ENCODE measurements around the gene APOO.
A peak's percentile ranks its signal among the peaks of the same experiment; 100 is the strongest.
"Not testable (repeated sequence)": the region's sequence is repeated elsewhere in the genome, so short reads cannot be mapped to it uniquely, and the experiment has no call there.

APOO gene

DNA sequence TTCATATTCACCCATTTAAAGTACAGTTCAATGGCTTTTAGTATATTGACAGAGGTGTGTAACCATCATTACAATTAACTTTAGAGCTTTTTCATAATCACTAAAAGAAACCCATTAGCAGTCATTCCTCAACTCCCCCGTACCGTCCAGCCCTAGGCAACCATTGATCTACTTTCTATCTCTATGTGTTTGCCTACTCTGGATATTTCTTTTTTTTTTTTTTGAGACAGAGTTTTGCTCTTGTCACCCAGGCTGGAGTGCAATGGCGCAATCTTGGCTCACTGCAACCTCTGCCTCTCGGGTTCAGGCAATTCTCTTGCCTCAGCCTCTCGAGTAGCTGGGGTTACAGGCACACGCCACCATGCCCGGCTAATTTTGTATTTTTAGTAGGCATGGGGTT is 48.5 kb downstream of the APOO start:
- not testable (repeated sequence) for DNase-seq (ENCODE audit: low spot score)

DNA sequence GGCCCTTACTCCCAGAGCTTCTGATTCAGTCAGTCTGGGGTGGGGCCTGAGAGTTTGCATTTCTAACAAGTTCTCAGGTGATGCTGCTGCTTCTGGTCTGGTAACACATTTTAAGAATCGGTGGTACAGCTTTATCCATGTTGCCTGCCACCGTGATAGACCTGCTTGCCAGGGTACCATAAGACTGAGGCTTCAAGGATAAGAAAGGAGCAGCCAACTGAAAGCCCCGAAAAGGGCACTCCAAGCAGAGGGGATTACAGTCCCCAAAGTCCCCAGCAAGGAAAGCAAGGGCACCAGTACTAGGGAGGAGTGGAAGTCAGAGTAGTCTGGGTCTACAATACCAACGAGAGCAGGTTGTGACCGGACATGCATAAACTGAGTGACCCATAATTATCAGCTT is 49.8 kb downstream of the APOO start:
- no peak for DNase-seq (ENCODE audit: low spot score)

DNA sequence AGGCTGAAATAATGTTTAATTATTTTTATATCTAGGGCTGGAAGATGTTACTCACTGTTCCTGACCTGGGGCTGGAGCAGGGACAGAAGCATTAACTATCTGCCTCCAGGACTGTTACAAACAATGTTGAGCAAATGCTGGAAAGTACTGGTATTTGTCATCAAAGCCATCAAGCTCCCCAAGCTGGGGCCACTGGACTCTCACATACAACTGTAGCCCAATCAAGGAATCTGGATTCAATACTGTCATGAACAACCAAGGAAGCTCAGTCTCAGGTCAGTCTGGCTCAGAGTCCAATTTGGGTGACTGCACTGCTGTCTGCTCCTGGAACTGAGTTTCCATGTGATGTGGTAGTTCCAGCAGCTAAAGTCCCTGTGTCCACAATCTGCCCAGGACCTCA is 50.4 kb downstream of the APOO start:
- DNase-seq (ENCODE audit: low spot score) = no peak

DNA sequence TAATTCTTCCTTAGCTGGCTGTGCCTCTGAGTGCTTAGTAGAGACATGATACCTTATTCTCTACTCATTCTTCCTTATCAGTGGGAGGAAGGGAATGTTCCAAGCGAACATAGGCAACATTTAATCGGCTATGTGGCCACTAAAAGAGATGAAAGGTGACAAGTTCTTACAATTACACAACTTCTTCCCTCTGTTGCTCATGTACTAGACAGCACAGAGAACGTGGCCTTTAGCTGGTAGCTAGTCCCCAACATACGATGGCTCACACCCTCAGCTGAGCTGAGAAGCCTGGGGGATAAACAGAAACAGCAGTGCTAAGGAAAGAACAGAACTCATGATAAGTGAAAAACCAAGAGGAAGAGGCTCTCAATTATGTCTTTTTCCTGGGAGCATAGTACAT is 52.2 kb downstream of the APOO start:
- DNase-seq (ENCODE audit: low spot score) = no peak

DNA sequence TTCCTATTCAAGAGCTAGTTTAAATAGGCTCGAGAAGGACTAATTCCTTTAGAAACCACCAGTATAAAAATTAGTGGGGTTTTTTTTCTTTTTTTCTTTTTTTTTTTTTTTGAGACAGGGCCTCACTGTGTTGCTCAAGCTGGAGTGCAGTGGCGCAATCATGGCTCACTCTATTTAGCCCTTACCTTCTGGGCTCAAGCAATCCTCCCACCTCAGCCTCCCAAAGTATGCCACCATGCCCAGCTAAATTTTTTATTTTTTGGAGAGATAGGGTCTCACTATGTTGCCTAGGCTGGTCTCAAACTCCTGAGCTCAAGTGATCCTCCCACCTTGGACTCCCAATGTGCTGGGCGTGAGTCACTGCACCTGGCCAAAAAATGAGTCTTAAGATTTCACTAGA is 52.8 kb downstream of the APOO start:
- DNase-seq (ENCODE audit: low spot score) = no peak

DNA sequence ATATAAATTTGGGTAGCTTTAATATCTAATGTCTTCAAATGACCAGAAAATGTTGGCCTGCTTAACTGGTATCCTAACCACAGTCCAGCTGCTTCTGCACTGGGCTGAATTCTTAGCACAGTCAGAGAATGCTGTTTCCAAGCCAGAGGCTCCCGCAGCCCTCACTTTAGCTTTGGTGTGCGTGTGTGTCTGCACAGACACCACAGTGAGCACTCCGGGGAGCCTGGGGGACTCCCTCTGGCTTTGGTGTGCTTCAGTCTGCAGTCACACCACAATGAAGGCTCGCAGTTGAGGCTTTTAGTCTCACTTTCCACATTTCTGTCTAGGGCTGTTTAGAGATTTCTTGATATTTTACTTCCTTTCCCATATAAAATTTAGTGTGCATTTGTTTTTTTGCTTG is 53.6 kb downstream of the APOO start:
- no peak for DNase-seq (ENCODE audit: low spot score)

DNA sequence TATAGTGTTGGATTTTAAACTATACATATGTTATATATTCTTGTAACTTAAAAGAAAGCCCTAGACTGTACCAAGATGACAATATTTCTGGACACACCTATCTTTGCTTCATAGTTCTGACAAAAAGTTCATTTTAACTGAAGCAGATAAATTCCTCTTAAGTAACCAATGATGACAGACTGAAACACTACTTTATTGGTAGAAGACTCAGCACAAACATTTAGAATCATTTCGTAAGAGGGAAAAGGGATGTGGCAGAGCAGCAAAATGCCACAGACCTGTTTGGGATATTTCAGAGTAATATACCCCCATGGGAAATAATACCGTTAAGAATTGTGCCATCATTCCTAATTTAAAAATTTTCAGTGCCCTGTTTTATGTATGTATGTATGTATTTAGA is 56.2 kb downstream of the APOO start:
- DNase-seq (ENCODE audit: low spot score) = no peak

DNA sequence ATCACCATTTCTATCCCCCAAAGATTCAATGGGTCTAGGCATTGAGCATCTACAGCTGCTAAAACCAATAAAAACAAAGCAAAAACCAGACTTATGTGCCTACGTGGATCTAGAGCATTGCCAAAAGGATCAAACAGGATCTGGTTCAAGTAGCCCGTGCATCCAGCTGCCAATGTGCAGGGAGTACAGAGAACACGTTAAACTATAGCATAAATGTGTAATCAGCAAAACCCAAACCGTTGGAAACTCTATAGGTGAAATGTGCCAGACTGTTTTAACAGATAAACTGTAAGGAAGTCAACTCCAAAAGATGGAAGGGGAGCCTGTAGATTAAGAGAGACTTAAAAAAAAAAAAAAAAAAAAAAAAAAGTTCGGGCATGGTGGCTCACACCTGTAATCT is 58.5 kb downstream of the APOO start:
- no peak for DNase-seq (ENCODE audit: low spot score)

DNA sequence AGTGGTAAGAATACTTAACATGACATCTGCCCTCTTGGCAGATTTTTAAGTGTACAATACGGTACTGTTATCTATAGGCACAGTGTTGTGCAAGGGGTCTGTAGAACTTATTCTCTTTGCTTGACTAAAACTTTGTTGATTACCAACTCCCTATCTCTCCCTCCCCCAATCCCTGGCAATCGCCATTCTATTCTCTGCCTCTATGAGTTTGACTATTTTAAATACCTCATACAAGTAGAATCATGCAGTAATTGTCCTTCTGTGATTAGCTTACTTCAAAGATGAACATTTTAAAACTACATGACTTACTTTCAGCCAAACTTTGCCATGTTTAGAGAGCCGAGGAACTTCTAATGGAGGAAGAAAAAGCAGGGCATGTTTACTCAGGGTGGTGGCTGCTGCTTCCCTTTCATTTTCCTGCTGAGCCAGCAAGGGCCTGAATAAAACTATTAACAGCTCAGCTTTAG is 62.4 kb downstream of the APOO start:
- no peak for DNase-seq (ENCODE audit: low spot score)

DNA sequence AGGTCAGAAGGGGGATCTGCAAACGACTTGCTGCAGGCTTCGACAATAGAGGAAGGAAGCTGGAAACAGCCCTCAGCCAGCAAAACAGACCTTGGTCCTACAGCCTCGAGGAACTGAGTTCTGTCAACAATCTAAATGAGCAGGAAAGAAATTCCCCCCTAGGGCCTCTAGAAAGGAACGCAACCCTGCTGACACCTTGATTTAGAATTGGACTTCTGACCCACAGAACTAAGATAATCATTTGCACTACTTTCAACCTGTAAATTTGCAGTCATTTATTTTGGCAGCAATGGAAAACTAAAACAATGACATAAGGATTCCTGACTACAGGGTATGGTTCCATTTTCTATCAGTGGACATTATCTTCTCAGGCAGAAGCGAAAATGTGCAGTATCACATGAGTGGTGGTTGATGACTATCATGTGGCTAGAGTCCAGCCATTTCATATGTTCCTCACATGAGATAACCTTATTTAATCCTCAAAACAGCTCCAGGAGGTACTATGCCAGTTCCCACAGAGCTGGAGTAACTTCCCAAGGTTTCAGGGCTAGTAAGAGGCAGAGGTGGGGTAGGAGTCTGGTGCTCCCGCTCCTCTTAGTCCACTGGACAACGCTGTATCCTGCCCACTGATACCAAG is 63.1 kb downstream of the APOO start:
- DNase-seq (ENCODE audit: low spot score) = no peak

DNA sequence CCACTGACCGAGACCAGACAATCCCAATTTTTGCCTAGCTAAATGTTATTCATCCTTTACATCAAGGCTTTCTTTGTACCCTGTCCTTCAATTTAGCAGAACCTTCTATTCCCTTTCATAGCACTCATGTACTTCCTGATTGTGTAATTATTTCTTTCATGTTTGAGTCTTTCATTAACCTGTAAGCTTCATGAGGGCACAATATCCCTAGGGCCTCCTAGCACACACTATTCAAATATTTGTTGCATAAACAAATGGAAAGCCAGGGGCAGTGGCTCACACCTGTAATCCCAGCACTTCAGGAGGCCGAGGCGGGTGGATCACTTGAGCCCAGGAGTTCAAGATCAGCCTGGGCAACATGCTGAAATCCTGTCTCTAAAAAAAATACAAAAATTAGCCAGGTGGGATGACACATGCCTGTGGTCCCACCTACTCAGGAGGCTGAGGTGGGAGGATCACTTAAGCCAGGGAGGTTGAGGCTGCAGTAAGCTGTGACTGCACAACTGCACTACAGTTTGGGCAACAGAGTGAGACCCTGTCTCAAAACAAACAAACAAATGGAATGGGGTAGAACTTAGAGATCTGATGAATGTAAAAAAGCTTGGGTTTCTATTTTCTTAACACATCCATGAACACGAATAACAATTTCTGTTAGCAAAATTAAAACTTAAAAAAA is 65.8 kb downstream of the APOO start:
- DNase-seq (ENCODE audit: low spot score) = no peak

DNA sequence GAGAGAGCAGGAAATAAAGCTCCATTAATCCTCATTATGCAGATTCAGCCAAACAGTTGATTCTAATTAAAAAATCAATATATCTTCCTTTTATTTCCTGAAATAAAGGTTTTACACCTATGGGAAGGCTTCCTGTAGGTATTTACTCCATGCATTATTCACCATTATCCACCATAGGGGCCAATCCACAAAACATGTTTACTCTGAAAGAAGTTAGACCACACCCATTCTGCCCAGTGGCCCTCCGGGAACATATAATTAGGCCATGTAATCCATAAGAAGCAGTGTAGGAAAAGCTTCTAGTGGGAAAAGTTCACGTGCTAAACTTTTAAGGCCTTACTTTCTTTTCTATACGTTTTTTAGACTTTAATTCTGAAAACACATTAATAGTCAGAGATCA is 67.1 kb downstream of the APOO start:
- no peak for DNase-seq (ENCODE audit: low spot score)

DNA sequence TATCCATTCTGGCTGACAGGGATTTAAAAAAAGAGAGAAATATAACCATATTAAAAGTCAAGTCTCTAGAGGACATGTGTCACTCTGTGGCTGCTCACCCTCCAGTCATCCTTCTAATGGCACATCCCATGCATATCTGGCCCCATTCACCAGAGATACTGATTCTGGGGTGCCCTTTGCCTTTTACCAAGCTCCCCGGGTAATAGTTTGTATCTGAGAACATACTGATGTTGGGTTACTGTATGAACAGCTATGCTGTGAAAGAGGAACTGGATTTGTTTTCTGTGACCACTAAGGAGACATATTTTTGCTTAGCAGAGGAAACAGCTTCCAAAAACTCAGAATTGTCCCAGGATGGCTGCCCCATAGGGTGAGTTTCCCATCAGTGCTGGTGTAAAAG is 68.8 kb downstream of the APOO start:
- DNase-seq (ENCODE audit: low spot score) = no peak

DNA sequence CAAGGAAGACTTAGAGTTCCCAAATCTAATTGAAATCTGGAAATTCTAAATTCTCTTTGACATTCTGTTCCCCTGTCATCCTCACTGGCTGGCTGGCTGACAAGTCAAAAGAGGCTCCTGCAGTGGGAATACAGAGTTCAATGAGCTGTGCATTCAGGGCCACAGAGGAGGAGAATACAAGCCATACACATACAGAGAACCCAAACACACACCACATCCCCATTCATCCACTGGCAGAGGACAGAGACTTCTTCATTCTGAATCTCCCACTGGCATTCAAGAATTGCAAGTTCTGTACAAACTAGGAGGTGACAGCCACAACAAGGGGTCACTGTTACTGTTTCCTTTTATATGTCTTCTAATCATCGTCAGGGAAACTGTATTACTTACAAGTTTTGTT is 75.0 kb downstream of the APOO start:
- DNase-seq (ENCODE audit: low spot score) = no peak

DNA sequence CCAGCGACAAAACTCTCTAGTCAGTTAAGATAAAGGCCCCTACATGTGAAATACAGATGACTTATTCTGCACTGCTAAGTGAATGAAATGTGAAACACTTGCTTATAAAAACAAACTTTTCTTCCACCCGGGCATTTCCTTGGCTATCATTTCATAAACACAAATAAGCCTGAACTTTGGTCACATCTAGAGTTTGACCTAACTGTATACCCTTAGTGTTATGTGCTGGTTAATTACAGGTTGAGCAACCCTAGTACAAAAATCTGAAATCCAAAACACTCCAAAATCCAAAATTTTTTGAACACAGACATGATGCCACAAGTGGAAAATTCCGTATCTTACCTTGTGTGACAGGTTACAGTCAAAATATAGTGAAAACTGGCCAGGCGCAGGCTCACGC is 78.9 kb downstream of the APOO start:
- DNase-seq (ENCODE audit: low spot score) = no peak

DNA sequence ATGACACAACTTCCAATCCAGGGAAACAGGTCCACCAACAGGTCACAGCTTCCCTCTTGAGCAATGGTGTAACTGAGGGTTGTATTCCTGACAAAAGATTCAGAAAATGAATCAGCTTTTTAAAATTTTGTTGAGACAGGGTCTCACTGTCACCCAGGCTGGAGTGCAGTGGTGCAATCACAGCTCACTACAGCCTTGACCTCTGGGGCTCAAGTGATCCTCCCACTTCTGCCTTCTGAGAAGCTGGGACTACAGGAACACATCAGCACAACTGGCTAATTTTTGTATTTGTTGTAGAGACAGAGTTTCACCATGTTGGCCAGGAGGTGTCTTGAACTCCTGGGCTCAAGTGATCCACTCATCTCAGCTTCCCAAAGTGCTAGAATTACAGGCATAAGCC is 81.1 kb downstream of the APOO start:
- DNase-seq (ENCODE audit: low spot score) = no peak

DNA sequence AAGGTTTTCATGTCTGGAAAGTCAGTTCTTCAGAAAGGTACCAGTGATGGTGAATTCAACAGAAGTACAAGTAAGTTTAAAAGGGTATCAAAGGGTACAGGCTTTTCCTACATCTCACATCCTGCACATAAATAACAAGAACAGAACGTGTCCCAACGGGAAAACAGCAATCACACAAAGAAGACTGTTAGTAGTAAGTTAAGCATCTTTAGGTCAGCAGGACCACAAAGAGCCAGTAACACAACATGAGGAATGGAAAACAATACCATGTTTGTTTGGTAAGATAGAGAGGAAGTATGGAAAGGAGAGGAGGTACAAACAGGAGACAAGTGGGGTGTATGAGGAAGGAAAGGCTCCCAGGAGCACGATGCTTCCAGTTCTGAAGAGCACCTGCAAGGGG is 81.5 kb downstream of the APOO start:
- DNase-seq (ENCODE audit: low spot score) = no peak

DNA sequence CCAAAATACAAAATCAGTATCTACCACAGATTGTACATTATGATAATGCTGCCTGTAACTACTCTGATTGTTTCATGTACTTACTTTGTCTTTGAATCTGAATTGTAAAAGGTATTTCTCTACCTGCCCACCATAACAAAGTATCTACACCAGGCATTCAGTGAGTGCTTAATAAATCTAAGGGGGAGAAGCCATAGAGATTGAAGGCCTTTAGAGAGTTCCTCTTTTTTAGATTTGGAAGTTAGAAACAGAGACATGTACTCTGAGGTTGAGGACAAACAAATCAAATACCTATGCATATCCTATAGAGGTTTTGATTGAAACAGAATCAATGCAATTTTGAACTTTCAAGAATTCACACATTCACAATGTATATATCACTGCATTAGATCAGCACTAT is 82.1 kb downstream of the APOO start:
- no peak for DNase-seq (ENCODE audit: low spot score)

DNA sequence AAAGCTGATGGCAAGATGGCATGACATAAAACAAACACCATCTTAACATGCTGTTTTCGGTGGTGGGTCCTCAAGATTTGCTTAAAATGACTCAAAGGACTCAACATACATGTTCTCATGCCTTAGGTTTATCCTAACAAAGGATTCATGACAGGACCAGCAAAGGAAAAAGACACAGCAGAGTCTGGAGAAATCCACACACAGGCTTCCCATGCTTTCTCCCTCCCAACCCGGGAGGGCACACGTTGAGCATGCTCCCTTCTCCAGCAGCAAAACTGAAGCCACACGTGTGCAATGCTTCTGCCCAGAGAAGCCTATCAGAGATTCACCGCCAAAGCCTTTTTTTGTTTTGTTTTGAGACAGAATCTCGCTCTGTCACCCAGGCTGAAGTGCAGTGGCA is 84.9 kb downstream of the APOO start:
- DNase-seq (ENCODE audit: low spot score) = no peak

DNA sequence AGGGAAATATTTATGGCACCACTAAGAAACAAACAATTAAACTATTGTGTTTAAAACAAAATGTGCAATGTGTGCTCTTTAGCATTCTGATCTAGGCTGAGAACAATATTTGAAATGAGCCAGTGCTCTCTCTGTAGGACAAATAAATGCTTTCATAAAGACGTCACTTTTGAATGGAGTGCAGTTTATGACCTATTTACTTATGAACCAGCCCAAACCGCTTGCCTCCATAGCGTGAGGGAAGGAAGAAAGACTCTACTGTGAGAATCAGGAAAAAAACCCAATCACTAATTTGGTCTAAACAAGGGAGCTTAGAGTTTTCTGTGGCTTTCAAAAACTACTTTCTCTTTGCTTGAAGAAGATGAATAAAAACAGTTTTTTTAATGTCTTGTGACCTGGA is 85.3 kb downstream of the APOO start:
- peak; percentile 3 for DNase-seq (ENCODE audit: low spot score)

DNA sequence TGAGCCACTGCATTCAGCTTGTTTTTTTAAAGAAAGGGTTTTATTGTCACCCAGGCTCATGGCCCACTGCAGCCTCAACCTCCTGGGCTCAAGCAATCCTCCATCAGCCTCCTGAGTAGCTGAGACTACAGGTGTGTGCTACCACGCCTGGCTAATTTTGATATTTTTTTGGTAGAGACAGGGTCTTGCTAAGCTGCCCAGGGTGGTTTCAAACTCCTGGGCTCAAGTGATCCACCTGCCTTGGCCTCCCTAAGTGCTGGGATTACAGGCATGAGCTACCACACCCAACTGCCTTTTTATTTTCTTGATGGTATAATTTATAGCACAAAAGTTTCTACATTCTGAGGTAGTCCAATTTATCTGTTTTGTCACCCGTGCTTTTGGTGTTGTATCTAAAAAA is 85.9 kb downstream of the APOO start:
- DNase-seq (ENCODE audit: low spot score) = no peak

DNA sequence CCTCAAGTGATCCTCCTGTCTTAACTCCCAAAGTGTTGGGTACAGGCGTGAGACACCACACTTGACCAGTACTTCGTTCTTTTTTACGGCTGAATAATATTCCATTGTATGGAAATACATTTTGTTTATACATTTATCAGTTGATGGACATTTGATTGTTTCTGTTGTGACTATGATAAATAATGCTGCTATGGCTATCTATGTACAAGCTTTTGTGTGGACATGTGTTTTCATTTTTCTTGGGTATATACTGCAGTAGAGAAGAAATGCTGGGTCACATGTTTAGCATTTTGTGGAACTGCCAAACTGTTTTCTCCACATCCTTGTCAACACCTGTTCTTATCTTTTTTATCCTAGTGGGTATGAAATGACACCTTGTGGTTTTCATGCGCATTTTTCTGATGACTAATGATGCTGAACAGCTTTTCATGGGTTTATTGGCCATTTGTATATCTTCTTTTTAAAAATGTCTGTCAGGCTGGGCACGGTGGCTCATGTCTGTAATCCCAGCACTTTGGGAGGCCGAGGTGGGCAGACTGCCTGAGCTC is 87.4 kb downstream of the APOO start:
- no peak for DNase-seq (ENCODE audit: low spot score)

DNA sequence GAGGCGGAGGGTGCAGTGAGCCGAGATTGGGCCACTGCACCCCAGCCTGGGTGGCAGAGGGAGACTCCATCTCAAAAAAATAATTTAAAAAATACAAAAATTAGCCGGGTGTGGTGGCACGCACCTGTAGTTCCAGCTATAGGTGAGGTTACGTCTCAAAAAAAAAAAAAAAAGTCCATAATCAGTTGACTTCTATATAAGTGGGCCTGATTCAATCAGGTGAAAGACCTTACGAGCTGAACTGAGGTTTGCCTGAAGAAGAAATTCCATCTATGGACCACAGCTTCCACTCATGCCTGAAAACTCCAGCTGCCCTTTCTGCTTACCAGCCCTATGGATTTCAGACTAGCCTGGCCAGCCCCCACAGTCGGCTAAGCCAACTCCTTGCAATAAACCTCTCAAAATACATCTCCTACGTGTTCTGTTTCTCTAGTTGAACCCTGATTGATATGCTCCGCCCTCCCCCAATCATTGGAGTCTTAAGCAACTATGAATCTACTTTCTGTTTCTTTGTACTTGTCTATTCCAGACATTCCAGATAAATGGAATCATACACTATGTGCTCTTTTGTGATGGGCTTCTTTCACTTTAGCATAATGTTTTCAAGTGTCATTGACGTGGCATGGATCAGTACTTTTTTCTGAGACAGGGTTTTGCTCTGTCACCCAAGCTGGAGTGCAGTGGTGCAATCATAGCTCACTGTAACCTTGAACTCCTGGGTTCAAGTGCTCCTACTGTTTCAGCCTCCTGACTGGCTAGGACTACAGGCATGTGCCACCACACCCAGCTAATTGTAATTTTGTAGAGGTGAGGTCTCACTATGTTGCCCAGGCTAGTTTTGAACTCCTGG is 88.1 kb downstream of the APOO start:
- no peak for DNase-seq (ENCODE audit: low spot score)

All from AG08395 (cell line).